Ecto neural progenitor cell (in vitro differentiated cells): ENCODE measurements around the gene GLA.
A peak's percentile ranks its signal among the peaks of the same experiment; 100 is the strongest.

Source experiments
- DNase-seq: peaks from one replicate; pipeline ENCODE4 v3.0.0-alpha.2; 2018; ENCODE audit warnings: low spot score

GLA gene

GRCh38 chrX:101395789-101396188 lies 11.9 kb downstream of the GLA start:
- no peak for DNase-seq

GRCh38 chrX:101394372-101394771 lies 13.4 kb downstream of the GLA start:
- no peak for DNase-seq

GRCh38 chrX:101393530-101394305 lies 14.0 kb downstream of the GLA start:
- no peak for DNase-seq

GRCh38 chrX:101391831-101392230 lies 15.9 kb downstream of the GLA start:
- no peak for DNase-seq

- DNase-seq = peak; percentile 88
Observed at GRCh38 chrX:101390664-101391525, 16.8 kb downstream of the GLA start, which contains the start of gene RPL36A. RPL36A (plus strand) TSS chrX:101391011; CDS start chrX:101391044, 33 bp downstream.

- DNase-seq = no peak
Observed at GRCh38 chrX:101388604-101389003, 19.1 kb downstream of the GLA start.

GRCh38 chrX:101386542-101386885 lies 21.2 kb downstream of the GLA start:
- no peak for DNase-seq

- DNase-seq = no peak
Observed at GRCh38 chrX:101385795-101386541, 21.8 kb downstream of the GLA start, which contains the start of gene BTK. BTK (minus strand) TSS chrX:101386191; CDS start chrX:101375284, 10,907 bp downstream.

GRCh38 chrX:101385026-101385684 lies 22.6 kb downstream of the GLA start:
- no peak for DNase-seq

- no peak for DNase-seq
Observed at GRCh38 chrX:101383679-101384205, 24.0 kb downstream of the GLA start.

- DNase-seq = no peak
Observed at GRCh38 chrX:101377547-101377946, 30.2 kb downstream of the GLA start.

- no peak for DNase-seq
Observed at GRCh38 chrX:101370888-101371504, 36.7 kb downstream of the GLA start.

GRCh38 chrX:101369687-101370086 lies 38.0 kb downstream of the GLA start:
- DNase-seq = no peak

GRCh38 chrX:101368800-101369199 lies 38.9 kb downstream of the GLA start:
- DNase-seq = no peak

- DNase-seq = no peak
Observed at GRCh38 chrX:101365301-101365795, 42.4 kb downstream of the GLA start.

GRCh38 chrX:101362757-101363156 lies 45.0 kb downstream of the GLA start:
- DNase-seq = no peak

- no peak for DNase-seq
Observed at GRCh38 chrX:101362116-101362515, 45.6 kb downstream of the GLA start.

- no peak for DNase-seq
Observed at GRCh38 chrX:101360390-101360789, 47.3 kb downstream of the GLA start.

GRCh38 chrX:101359966-101360365 lies 47.8 kb downstream of the GLA start:
- no peak for DNase-seq

GRCh38 chrX:101357166-101357795 lies 50.4 kb downstream of the GLA start:
- DNase-seq = no peak

- DNase-seq = no peak
Observed at GRCh38 chrX:101349193-101349562, 58.5 kb downstream of the GLA start.
